22Rv1 (cell line): ENCODE measurements around the gene HTR3B.

ENCODE experiments used
- CTCF ChIP-seq: fragments of 450-650 bp; IDR thresholded peaks from 2 replicates; pipeline ENCODE4 v1.5.1; 2017; ENCODE audit warnings: mild to moderate bottlenecking
- ZFX ChIP-seq: fragments of 450-650 bp; IDR thresholded peaks from 2 replicates; pipeline ENCODE4 v1.6.1; 2017; ENCODE audit warnings: antibody characterized with exemption, borderline replicate concordance

DNA sequence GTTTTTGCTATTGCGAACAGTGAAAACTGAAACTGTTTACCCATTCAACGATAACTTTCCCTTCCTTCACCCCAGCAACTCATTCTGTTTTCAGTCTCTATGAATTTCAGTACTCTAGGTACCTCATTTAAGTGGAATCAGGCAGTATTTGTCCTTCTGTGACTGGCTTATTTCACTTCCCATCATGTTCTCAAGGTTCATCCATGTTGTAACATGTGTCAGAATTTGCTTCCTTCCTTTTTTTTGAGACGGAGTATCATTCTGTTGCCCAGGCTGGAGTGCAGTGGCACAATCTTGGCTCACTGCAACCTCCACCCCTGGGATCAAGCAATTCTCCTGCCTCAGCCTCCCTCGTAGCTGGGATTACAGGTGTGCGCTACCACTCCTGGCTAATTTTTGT is 23.7 kb downstream of the HTR3B start:
- TF ChIP-seq CTCF = no peak
- no peak for TF ChIP-seq ZFX
